ENCODE data around the gene C3orf18. TPM values are rescaled to one million over a fixed set of nuclear protein-coding genes. Genes with fewer than 3 reads are reported as not detected.

Gene C3orf18
- total and polyA plus RNA-seq, 2 donors (not counting 3 experiments of a cell fraction or from before 2014, with no cell fraction given), result 1.7 to 2.9 TPM

- Histone ChIP-seq H3K9me3 (replicated peaks; ENCODE audit: control insufficient read depth, insufficient read depth, low read length) (no peaks in the 10 kb centered on the region), H3K4me1 (ENCODE audit: control insufficient read depth, extremely low read depth, insufficient read depth, low read length) (peaks cover 14% of the 10 kb centered on the region), H3K9me1 (replicated peaks; ENCODE audit: control insufficient read depth, extremely low read depth, insufficient read depth, low read length) (no peaks in the 10 kb centered on the region), H3K36me3 (ENCODE audit: control insufficient read depth in 2 of 2, extremely low read depth in 1 of 2, insufficient read depth in 2 of 2, low read length in 2 of 2) (peaks cover 0 to 6% of the 10 kb centered on the region in 2 experiments), H3K9ac (replicated peaks; ENCODE audit: extremely low read depth, insufficient read depth, low read length) (no peak overlapping the region), H3K79me2 (ENCODE audit: control insufficient read depth, insufficient read depth, low read length) (no peaks in the 10 kb centered on the region), H4K20me1 (replicated peaks; ENCODE audit: control insufficient read depth, extremely low read depth, insufficient read depth, low read length) (no peaks in the 10 kb centered on the region), H3K4me3 (replicated peaks in 1 of 3; ENCODE audit: insufficient read depth in 1 of 3, low read depth in 1 of 3, low read length in 3 of 3) (no peak overlapping the region), H3K27ac (ENCODE audit: insufficient read depth, low read depth, low read length) (no peak overlapping the region), H2AFZ (ENCODE audit: low read depth, low read length) (no peak overlapping the region), H3K4me2 (ENCODE audit: insufficient read depth, low read length) (no peak overlapping the region), H3K27me3 (ENCODE audit: control insufficient read depth in 2 of 2, insufficient read depth in 2 of 2, low read length in 2 of 2) (no peaks in the 10 kb centered on the region)
- dilution Hi-C loops (cut with MboI; ENCODE audit: extremely low pct_ligation_motif_present, low sequenced_read_pairs) (no loop called here), intact Hi-C loops (cut with micrococcal nuclease) (no loop called here)
- FAIRE-seq (no peak), DNase-seq (ENCODE audit: low read depth, low spot score) (no peak)
- POLR2A ChIA-PET, result no interaction called here
- no peak for TF ChIP-seq MAX (IDR thresholded peaks at IDR 0.05; ENCODE audit: insufficient read depth, insufficient read length)
- no peak for TF ChIP-seq FOS (IDR thresholded peaks at IDR 0.05; ENCODE audit: borderline replicate concordance, insufficient read depth, low read length)
- TF ChIP-seq MYC (IDR thresholded peaks at IDR 0.05; ENCODE audit: low read depth, low read length), result no peak
- BruUV-seq (replicated peaks), result no TSS peak
- CTCF ChIA-PET, result interaction anchor here (1.5 kb wide), 1 partner anchor 36 kb away, joined by 4 read pairs; no protein-coding TSS in a partner anchor
Observed at GRCh38 chr3:50608278-50608677, 40.7 kb upstream of the C3orf18 start.

GRCh38 chr3:50607271-50608091, 39.9 kb upstream of the C3orf18 start:
- POLR2A ChIA-PET, result no interaction called here
- DNase-seq (ENCODE audit: low read depth, low spot score) (no peak), FAIRE-seq (no peak)
- H4K20me1 ChIP-seq (replicated peaks; ENCODE audit: control insufficient read depth, extremely low read depth, insufficient read depth, low read length), result no peaks in the 10 kb centered on the region
- BruUV-seq (replicated peaks), result no TSS peak
- CTCF ChIA-PET, result interaction anchor here (1.5 kb wide), 1 partner anchor 35 kb away, joined by 4 read pairs; no protein-coding TSS in a partner anchor
- H3K9me1 ChIP-seq (replicated peaks; ENCODE audit: control insufficient read depth, extremely low read depth, insufficient read depth, low read length), result no peaks in the 10 kb centered on the region
- H3K79me2 ChIP-seq (ENCODE audit: control insufficient read depth, insufficient read depth, low read length), result no peaks in the 10 kb centered on the region
- no peaks in the 10 kb centered on the region for H3K9me3 ChIP-seq (replicated peaks; ENCODE audit: control insufficient read depth, insufficient read depth, low read length)
- no peak overlapping the region for H3K9ac ChIP-seq (replicated peaks; ENCODE audit: extremely low read depth, insufficient read depth, low read length)
- no peak overlapping the region for H2AFZ ChIP-seq (ENCODE audit: low read depth, low read length)
- intact Hi-C loops (cut with micrococcal nuclease) (no loop called here), dilution Hi-C loops (cut with MboI; ENCODE audit: extremely low pct_ligation_motif_present, low sequenced_read_pairs) (no loop called here)
- H3K27ac ChIP-seq (ENCODE audit: insufficient read depth, low read depth, low read length), result no peak overlapping the region
- H3K36me3 ChIP-seq (ENCODE audit: control insufficient read depth in 2 of 2, extremely low read depth in 1 of 2, insufficient read depth in 2 of 2, low read length in 2 of 2), result peaks cover 0 to 6% of the 10 kb centered on the region in 2 experiments
- no peak overlapping the region for H3K4me3 ChIP-seq (replicated peaks in 1 of 3; ENCODE audit: insufficient read depth in 1 of 3, low read depth in 1 of 3, low read length in 3 of 3)
- no peak overlapping the region for H3K4me2 ChIP-seq (ENCODE audit: insufficient read depth, low read length)
- peaks cover 13% of the 10 kb centered on the region for H3K4me1 ChIP-seq (ENCODE audit: control insufficient read depth, extremely low read depth, insufficient read depth, low read length)
- H3K27me3 ChIP-seq (ENCODE audit: control insufficient read depth in 2 of 2, insufficient read depth in 2 of 2, low read length in 2 of 2), result no peaks in the 10 kb centered on the region
- TF ChIP-seq MAX (IDR thresholded peaks at IDR 0.05; ENCODE audit: insufficient read depth, insufficient read length), result no peak
- no peak for TF ChIP-seq POLR2A (IDR thresholded peaks at IDR 0.05; ENCODE audit: low read depth, low read length)
- no peak for TF ChIP-seq MYC (IDR thresholded peaks at IDR 0.05; ENCODE audit: low read depth, low read length)
- TF ChIP-seq FOS (IDR thresholded peaks at IDR 0.05; ENCODE audit: borderline replicate concordance, insufficient read depth, low read length), result no peak
- no peak for TF ChIP-seq JUN (IDR thresholded peaks at IDR 0.05; ENCODE audit: borderline replicate concordance, insufficient read depth, insufficient read length, low read depth)
- TF ChIP-seq EZH2 (IDR thresholded peaks at IDR 0.05; ENCODE audit: borderline replicate concordance, low read depth, low read length, severe bottlenecking), result no peak
- TF ChIP-seq CTCF (IDR thresholded peaks at IDR 0.05; ENCODE audit: extremely low read depth in 1 of 2, insufficient read depth in 1 of 2, low read depth in 1 of 2, low read length in 2 of 2), result no peak
- no peak for TF ChIP-seq GATA2 (IDR thresholded peaks at IDR 0.05; ENCODE audit: insufficient read depth, insufficient read length, low read depth, low read length)
- TF ChIP-seq POLR2AphosphoS5 (IDR thresholded peaks at IDR 0.05; ENCODE audit: insufficient read depth, low read depth, low read length), result no peak

Measured in endothelial cell of umbilical vein (primary cell).